ENCODE measurements around the gene RTEL1. TPM values are rescaled to one million over a fixed set of nuclear protein-coding genes. Genes with fewer than 3 reads are reported as not detected.

RTEL1 gene
- total and polyA plus RNA-seq, 9 of the 15 experiments (the other 6 are each of a cell fraction or from before 2014, with no cell fraction given), result 0.36 to 61.0 (median 17.9) TPM

GRCh38 chr20:63698739-63699465 lies 40.8 kb downstream of the RTEL1 start (continued):
- peak; percentile 57; the same call in 1 of the 2 replicates for TF ChIP-seq TFAP4 (CRISPR knock-in tag; IDR thresholded peaks at IDR 0.05; ENCODE audit: borderline replicate concordance)
- peak; percentile 50; the same call in 1 of the 2 replicates for TF ChIP-seq THRB (CRISPR knock-in tag; conservative IDR thresholded peaks at IDR 0.05)
- TF ChIP-seq CEBPG (CRISPR knock-in tag; IDR thresholded peaks at IDR 0.05), result no peak
- no peak for TF ChIP-seq CEBPG (tag; conservative IDR thresholded peaks at IDR 0.05 in 1 of 2, IDR thresholded peaks at IDR 0.05 in 1 of 2)
- 0 out of 2 replicates have a peak, but pooled peaks have one; percentile 19 for TF ChIP-seq SMARCA4 (IDR thresholded peaks at IDR 0.05)
- TF ChIP-seq SAFB2 (IDR thresholded peaks at IDR 0.05; ENCODE audit: borderline replicate concordance, low read depth, low read length, severe bottlenecking), result no peak
- TF ChIP-seq, protein P1, sequence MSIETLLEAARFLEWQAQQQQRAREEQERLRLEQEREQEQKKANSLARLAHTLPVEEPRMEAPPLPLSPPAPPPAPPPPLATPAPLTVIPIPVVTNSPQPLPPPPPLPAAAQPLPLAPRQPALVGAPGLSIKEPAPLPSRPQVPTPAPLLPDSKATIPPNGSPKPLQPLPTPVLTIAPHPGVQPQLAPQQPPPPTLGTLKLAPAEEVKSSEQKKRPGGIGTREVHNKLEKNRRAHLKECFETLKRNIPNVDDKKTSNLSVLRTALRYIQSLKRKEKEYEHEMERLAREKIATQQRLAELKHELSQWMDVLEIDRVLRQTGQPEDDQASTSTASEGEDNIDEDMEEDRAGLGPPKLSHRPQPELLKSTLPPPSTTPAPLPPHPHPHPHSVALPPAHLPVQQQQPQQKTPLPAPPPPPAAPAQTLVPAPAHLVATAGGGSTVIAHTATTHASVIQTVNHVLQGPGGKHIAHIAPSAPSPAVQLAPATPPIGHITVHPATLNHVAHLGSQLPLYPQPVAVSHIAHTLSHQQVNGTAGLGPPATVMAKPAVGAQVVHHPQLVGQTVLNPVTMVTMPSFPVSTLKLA (conservative IDR thresholded peaks at IDR 0.05), result no peak
- no peak for TF ChIP-seq BRD4 (IDR thresholded peaks at IDR 0.05)
- TF ChIP-seq ARID1B (IDR thresholded peaks at IDR 0.05), result peak; percentile 59
- TF ChIP-seq, protein P2, sequence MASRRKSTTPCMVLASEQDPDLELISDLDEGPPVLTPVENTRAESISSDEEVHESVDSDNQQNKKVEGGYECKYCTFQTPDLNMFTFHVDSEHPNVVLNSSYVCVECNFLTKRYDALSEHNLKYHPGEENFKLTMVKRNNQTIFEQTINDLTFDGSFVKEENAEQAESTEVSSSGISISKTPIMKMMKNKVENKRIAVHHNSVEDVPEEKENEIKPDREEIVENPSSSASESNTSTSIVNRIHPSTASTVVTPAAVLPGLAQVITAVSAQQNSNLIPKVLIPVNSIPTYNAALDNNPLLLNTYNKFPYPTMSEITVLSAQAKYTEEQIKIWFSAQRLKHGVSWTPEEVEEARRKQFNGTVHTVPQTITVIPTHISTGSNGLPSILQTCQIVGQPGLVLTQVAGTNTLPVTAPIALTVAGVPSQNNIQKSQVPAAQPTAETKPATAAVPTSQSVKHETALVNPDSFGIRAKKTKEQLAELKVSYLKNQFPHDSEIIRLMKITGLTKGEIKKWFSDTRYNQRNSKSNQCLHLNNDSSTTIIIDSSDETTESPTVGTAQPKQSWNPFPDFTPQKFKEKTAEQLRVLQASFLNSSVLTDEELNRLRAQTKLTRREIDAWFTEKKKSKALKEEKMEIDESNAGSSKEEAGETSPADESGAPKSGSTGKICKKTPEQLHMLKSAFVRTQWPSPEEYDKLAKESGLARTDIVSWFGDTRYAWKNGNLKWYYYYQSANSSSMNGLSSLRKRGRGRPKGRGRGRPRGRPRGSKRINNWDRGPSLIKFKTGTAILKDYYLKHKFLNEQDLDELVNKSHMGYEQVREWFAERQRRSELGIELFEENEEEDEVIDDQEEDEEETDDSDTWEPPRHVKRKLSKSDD (conservative IDR thresholded peaks at IDR 0.05; ENCODE audit: low read length), result no peak
- TF ChIP-seq ZFX (CRISPR knock-in tag; IDR thresholded peaks at IDR 0.05), result peak; percentile 3; the same call in 1 of the 2 replicates
- peak; percentile 70 for TF ChIP-seq POLR2G (IDR thresholded peaks at IDR 0.05; ENCODE audit: low read depth, low read length)
- TF ChIP-seq ZBED1 (IDR thresholded peaks at IDR 0.05), result 0 out of 2 replicates have a peak, but pooled peaks have one; percentile 57
- peak; percentile 80; the same call in 1 of the 2 replicates for TF ChIP-seq ZBTB7A (IDR thresholded peaks at IDR 0.05; ENCODE audit: borderline replicate concordance, control insufficient read depth, low read depth, low read length)
- TF ChIP-seq, protein P3, sequence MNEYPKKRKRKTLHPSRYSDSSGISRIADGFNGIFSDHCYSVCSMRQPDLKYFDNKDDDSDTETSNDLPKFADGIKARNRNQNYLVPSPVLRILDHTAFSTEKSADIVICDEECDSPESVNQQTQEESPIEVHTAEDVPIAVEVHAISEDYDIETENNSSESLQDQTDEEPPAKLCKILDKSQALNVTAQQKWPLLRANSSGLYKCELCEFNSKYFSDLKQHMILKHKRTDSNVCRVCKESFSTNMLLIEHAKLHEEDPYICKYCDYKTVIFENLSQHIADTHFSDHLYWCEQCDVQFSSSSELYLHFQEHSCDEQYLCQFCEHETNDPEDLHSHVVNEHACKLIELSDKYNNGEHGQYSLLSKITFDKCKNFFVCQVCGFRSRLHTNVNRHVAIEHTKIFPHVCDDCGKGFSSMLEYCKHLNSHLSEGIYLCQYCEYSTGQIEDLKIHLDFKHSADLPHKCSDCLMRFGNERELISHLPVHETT (CRISPR knock-in tag; conservative IDR thresholded peaks at IDR 0.05 in 1 of 2, IDR thresholded peaks at IDR 0.05 in 1 of 2), result no peak
- TF ChIP-seq ATF3 (IDR thresholded peaks at IDR 0.05), result peak; percentile 72
- no peak for TF ChIP-seq ATF3 (CRISPR knock-in tag; conservative IDR thresholded peaks at IDR 0.05)
